HG02678 (cell line): ENCODE measurements around the gene CYP2A13.
"Not testable (repeated sequence)": the region's sequence is repeated elsewhere in the genome, so short reads cannot be mapped to it uniquely, and the experiment has no call there.

Experiments used
- ATAC-seq: cut with Tn5 transposase; IDR thresholded peaks from one replicate; pipeline ENCODE4 v1.9.1; 2021; ENCODE audit warnings: mild to moderate bottlenecking, moderate library complexity; ENCODE audit not compliant: unreplicated experiment

The CYP2A13 gene

DNA sequence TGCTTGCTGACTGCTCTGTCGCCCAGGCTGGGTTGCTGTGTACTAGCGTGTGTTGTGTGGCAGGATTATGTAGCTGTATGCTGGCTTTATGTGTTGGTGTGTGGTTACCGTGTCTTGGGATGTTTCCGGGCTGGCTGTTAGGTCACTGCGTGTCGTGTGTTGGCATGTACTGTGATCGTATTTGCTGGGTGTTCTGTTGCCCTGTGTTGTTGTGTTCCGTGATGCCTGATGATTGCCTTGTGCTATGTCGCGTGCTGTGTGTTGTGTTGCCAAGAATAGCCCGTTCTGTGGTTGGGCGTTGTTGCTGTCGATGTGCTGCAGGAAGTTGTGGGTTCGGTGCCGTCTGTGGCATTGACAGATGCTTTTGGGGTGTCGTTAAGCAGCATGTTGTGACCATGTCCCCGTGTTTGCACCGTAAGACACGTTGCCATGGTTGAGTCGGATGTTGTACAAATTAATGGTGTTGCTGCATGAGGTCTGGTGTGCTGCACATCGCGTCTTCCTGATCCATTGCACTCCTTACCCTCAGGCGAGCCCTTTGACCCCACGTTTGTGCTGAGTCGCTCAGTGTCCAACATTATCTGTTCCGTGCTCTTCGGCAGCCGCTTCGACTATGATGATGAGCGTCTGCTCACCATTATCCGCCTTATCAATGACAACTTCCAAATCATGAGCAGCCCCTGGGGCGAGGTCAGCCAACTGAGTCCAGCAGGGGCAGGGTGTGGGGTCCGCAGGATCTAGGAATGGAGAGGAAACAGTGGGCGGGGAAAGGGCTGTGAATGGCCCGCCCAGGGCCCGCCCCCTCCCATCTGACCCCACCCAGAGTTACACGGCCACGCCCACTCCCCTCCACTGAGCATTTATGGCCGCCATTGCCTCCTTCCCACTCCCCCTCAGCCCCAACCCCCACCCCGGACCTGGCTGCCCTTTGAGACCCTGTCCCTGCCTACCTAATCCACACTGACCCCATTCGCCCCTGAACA lies 33.0 kb downstream of the CYP2A13 start:
- ATAC-seq: not testable (repeated sequence)

DNA sequence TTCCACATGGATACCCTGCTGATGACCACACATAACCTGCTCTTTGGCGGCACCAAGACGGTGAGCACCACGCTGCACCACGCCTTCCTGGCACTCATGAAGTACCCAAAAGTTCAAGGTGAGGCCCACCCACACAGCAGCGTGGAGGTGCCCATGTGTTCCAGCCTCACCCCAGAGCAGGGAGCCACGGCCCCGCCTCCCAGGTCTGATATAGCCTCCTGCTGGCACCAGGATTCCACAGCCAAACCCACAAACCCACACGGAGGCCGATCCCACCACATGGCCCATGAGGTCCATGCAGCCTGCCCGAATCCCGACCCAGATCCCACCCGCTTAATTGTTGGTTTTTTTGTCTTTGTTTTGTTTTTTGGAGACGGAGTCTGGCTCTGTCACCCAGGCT lies 34.6 kb downstream of the CYP2A13 start:
- not testable (repeated sequence) for ATAC-seq

GRCh38 chr19:41123716-41124294 lies 35.6 kb downstream of the CYP2A13 start:
- ATAC-seq: no peak

DNA sequence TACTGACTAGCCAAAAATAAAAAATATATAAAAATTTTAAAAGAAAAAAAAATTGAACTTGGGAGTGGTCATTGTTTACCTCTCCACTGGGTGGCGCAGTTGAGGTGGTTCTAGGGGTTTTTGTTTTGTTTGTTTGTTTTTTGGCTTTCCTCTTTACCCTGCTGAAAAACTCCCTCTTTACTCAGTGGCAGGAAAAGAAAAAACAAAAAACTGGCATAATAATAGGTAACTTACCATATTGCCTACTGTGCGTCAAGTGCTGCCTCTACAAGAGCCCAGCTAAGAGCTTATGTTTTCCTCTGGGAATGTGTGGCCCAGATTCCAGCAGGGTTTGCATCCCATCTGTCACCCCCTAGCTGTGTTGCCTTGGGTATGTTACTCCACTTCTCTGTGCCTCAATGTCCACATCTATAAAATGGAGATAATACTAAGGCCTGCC lies 38.5 kb downstream of the CYP2A13 start:
- ATAC-seq: not testable (repeated sequence)

- ATAC-seq: not testable (repeated sequence)
Observed at GRCh38 chr19:41127362-41127761, 39.1 kb downstream of the CYP2A13 start.

- not testable (repeated sequence) for ATAC-seq
Observed at GRCh38 chr19:41127801-41128300, 39.6 kb downstream of the CYP2A13 start.

GRCh38 chr19:41128692-41129091 lies 40.4 kb downstream of the CYP2A13 start:
- no peak for ATAC-seq

GRCh38 chr19:41131186-41131585 lies 42.9 kb downstream of the CYP2A13 start:
- no peak for ATAC-seq

DNA sequence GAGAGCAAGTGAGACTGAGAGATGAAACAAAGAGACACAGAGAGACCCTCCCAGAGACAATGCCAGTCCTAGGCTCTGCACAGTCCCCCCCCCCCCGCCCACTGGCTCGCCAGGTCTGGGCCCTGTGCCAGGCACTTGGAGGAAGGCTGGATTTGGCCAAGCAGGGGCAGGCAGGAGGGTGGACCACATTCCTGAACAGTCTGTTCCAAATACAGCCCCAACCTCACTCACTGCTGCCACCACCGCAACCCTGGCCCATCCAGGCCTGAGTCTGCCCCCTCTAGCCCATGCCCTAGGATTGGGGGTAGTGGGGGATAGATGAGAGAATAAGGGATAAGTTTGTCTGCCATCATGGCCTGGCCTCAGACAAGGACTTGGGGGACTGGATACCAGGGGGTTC lies 45.0 kb downstream of the CYP2A13 start:
- ATAC-seq: no peak

DNA sequence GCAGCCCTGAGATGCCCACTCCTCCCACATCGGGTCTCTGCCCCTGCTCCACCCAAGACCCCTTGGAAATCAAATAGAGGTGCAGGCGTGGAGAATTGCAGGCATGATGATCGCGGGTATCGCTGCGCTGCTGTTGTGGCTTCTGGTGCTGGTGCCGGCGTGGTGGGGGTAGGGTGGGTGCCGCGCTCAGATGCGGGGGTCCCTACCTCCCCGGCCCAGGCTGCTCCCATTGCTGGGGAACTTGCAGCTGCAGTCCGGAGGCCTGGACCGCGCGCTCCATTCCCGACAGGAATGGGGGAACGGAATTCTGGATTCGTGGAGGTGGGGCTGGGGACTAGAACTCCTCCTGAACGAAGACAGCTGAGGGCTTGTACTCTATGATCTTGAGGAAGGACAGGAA lies 46.4 kb downstream of the CYP2A13 start:
- ATAC-seq: no peak

DNA sequence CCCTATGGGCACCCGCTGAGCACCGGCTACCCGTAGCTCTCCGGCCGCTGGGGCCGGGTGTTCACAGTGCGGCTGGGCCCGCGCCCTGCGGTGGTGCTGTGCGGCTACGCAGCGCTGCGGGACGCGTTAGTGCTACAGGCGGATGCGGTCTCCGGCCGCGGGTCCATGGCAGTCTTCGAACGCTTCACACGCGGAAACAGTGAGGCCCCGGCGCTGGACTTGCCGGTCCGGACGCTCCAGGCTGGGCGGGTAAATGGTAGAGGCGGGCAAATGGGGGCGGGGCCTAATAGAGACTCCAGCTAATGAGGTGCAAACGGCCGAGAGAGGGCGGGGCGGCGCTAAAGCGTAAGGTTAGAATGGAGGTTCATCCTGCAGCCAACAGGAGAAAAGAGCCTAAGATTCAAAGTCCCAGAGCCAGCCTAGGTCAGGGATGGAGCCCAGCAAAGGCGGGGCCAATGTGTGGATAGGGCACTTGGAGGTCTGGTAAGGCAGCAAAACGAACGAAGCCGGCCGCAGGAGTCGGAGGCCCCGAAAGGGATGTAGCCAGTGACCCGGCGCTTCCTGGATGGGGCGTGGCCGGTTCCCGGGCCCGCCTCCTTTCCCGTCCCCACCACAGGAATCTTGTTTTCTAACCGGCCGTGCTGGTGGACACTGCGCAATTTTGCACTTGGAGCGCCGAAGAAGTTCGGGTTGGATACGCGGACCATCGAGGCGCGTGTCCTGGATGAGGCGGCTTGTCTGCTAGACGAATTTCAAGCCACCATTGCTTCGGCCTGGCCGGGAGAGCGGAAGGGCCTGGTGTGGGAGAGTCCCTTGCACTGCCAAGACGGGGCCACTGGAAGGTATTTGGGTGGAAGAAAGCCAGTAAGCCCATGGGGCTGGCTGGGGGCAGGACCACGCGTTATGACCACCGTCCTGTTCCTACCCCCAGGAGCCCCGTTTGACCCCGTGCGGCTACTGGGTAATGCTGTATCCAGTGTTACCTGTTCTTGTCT lies 47.4 kb downstream of the CYP2A13 start:
- not testable (repeated sequence) for ATAC-seq

- ATAC-seq: no peak
Observed at GRCh38 chr19:41136636-41137455, 48.6 kb downstream of the CYP2A13 start.

- no peak for ATAC-seq
Observed at GRCh38 chr19:41144403-41144802, 56.2 kb downstream of the CYP2A13 start.
